Effector CD8-positive, alpha-beta T cell (primary cell): ENCODE data around the gene RABL6.
"Not testable (repeated sequence)": the region's sequence is repeated elsewhere in the genome, so short reads cannot be mapped to it uniquely, and the experiment has no call there.

ENCODE experiments used
- DNase-seq: peaks from one replicate; lab custom pipeline; 2025; lab: John Stamatoyannopoulos, UW

RABL6 gene

DNA sequence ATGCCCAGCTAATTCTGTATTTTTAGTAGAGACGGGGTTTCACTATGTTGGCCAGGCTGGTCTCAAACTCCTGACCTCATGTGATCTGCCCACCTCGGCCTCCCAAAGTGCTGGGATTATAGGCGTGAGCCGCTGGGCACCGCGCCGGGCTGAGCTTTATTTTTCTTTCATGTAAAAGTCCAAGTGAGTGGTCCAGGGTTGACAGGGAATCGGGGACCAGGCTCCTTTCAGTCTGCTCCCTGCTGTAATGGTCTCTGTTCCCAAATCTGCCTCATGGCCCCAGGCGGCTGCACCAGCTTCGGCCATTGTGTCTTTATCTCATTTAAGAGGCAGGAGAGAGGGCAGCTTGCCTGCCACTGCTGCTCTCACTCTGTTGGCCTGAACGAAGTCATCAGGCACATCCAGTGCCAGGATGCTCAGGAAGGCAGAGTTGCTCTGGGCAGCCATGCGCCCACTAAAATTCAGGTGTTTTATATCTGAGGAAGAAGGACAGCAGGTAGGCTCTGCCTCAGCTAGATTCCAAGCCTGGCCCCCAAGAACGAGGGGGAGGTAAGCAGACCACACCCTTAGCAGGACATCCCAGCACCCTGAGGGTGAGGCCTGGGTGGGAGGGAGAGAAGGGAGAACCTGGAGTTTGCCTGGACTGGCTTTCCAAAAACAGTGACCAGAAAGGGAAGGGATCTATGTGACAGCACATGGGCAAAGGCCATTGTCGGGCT lies 13.3 kb upstream of the RABL6 start:
- DNase-seq = no peak

DNA sequence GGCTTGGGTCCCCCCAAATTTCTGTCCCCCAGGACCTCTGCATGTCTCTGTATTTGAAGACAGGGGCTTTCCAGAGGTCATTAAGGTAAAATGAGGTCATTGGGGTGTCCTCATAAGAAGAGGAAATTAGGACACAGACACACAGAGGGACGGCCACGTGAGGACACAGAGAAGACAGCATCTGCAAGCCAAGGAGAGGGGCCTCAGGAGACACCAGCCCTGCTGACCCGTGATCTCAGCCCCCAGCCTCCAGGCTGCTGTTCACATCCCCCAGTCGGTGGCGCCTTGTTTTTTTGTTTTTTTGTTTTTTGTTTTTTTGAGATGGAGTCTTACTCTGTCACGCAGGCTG lies 12.8 kb upstream of the RABL6 start:
- no peak for DNase-seq

DNA sequence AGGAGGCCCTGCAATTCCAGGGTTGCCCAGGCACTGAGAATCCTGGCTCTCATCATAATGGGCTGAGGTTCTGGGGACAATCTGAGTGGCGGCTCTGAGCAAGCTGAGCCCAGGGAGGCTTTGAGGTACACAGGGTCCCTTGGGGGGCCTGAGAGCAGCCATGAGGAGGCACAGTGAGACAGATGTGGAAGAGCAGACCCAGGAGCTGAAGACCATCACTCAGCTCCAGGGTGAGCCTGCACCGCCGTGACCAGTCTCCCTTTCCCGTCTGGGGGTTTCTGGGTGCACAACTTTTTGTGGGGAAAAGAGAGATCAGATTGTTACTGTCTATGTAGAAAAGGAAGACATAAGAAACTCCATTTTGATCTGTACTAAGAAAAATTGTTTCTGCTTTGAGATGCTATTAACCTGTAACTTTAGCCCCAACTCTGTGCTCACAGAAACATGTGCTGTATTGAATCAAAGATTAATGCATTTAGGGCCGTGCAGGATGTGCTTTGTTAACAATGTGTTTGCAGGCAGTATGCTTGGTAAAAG lies 11.4 kb upstream of the RABL6 start, which contains the start of gene CCDC183:
Gene CCDC183 (plus strand): TSS at position 101 of the 537 bp plus-strand sequence. CDS start 60 bp downstream, at position 161.
- DNase-seq = no peak

DNA sequence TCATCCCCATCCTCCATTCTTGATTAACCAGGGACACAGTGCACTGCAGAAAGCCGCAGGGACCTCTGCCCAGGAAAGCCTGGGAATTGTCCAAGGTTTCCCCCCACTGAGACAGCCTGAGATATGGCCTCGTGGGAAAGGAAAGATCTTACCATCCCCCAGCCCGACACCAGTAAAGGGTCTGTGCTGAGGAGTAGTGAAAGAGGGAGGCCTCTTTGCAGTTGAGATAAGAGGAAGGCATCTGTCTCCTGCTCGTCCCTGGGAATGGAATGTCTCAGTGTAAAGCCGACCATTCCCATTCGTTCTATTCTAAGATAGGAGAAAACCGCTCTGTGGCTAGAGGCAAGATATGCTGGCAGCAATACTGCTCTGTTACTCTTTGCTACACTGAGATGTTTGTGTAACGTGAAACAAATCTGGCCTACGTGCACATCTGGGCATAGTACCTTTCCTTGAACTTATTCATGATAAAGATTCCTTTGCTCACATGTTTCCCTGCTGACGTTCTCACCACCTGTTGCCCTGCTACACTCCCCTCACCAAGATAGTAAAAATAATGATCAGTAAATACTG lies 10.9 kb upstream of the RABL6 start:
- not testable (repeated sequence) for DNase-seq

DNA sequence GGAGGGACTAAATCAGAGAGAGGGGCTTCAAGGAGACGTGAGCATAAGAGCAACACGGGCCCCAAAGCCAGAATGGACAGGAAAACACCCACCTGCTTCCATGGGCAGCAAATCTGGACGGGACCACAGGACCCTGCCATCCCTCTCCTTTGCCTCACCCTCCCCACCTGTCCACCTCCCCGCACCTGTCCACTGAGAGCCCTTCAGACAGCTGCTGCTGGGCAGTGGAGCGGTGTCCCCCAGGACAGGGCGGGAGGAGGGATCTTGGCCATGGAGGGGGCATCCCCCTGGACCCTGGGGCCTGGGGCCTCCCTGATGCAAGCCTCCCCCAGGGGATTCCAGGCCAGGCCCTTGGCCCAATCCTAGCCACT lies 9.1 kb upstream of the RABL6 start:
- no peak for DNase-seq

DNA sequence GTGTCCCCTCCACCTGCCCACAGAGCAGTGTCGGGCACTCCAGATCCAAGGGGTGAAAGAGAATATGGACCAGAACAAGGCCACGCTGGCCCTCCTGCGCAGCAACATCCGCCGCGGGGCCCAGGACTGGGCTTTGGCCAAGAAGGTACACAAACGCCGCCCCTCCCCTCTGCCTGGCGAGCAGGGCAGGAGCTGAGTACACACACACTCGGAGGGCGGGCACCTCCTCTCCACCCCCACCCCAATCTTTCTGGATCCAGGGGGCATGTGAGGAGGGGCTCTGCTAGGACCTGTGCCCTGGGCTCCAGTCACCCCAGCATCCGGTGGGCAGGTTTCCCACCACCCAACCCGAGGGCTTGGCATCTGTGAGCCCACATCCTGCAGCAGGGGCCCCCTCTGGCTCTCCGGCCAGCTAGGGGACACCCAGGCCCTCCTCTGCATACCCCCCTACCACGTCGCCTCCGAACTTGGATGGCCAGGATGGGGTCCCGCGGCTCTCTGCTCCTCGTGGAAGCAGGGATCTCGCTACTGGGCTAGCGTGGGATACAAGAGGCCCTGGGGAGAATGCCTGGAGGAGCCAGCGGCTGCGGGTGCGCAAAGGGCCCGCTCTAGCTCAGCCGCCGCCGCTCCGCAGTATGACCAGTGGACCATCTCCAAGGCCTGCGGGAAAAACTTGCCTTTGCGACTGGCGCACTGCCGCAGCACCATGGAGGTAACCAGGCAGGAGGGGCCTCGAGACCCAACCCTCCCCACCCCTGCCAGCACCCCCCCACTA lies 8.5 kb upstream of the RABL6 start:
- no peak for DNase-seq

DNA sequence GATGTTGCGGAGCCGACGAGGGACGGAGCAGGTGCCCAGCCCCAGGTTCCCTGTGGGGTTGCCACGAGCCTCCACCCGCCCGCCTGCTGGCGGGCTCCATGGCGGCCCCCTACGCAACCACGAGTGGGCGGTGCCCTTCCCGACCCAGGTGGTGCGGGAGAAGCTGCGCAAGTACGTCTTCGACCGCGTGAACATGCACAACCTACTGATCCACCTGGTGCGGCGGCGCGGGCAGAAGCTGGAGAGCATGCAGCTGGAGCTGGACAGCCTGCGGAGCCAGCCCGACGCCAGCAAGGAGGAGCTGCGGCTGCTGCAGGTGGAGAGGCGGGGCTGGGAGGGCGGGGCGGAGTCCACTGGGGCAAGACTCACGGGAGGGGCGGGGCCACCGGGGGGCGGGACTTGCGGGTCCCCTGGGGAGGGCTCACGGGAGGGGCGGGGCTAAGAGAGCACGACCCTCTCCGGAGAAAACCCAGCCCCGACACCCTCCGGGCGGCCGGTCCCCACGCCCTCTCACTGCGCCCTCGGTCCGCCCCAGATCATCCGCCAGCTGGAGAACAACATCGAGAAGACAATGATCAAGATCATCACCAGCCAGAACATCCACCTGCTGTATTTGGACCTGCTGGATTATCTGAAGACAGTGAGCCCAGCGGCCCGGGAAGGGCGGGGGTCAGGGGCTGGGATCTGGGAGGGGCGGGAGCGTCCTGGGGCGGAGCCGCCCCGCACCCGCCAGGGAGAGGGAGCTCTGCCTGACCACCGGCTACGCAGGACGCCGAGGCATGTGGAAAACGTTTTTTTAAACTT lies 7.7 kb upstream of the RABL6 start:
- DNase-seq = peak; percentile 94

DNA sequence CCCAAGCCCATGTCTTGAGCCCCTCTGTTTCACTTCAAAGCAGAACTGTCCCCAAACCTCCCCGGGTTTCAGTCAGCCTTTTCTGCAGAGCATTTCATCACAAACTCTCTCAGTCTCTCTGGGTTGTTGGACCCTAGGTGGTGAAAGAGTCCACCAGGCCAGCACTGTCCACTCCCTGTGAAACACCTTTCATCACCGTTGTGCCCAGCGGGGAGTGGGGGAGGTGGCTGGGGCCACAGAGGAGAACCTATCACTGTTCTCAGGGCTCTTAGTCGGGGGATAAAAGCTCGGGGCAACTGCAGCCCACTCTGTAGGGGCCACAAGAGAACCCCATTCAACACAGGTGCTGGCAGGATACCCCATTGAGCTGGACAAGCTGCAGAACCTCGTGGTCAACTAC lies 5.4 kb upstream of the RABL6 start:
- DNase-seq = no peak

DNA sequence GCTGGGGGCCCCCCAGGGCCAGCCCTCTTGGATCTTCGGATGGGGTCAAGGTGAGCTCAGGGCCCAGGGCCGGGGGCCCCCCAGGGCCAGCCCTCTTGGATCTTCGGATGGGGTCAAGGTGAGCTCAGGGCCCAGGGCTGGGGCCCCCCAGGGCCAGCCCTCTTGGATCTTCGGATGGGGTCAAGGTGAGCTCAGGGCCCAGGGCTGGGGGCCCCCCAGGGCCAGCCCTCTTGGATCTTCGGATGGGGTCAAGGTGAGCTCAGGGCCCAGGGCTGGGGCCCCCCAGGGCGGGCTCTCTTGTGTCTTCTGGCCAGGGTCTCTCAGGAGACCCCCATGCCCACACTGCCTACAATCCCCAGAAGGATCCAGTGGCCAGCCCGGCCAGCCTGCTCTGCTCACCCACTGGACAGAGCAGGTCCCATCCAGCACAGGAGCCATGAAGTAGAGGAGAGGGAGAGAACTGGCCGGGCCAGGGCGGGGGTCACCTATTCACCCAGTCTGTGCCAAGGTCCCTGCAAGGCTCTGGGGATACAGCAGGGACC lies 4.7 kb upstream of the RABL6 start:
- not testable (repeated sequence) for DNase-seq

DNA sequence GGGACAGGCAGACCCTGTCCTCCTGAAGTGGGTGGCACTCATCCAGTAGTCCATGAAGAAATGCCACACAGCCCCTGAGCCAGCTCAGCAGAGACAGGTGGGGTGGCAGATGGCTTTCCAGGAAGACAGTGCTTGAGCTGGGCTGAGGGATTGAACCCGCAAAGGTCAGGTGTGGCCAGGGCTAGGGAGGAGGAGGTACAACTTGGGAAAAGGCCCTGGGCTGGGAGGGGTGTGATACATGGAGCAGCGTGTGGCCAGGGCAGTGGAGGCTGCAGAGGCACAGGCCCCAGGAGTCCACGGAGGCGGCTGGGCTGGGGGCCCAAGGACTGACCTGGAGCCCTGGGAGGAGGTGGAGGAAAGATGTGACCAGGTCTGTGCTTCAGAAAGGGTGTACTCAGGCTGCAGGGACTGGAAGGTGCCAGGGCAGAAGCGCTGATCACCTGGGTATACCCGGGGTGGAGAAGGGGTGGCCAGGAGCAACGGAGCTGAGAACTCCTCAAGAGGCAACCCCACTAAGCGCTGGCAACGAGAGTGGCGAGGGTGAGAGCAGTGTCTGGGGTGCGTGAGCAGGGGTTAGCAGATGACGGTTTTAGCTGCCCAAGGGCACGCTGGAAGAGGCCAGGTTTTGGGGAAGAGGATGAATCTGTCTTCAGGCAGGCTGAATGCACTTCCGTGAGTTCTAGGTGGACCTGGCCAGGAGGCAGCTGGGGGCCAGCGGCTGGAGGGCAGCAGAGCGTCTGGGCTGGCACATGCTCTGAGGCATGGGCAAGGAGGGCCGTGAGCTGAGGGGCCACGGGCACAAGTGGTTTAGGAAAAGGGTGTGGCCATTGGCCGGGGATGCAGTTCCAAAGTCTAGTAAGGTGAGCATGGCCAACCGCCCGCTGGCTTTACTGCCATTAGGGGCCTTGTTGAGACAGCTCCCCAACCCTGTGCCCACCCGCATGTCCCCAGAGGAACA lies 3.9 kb upstream of the RABL6 start:
- no peak for DNase-seq

DNA sequence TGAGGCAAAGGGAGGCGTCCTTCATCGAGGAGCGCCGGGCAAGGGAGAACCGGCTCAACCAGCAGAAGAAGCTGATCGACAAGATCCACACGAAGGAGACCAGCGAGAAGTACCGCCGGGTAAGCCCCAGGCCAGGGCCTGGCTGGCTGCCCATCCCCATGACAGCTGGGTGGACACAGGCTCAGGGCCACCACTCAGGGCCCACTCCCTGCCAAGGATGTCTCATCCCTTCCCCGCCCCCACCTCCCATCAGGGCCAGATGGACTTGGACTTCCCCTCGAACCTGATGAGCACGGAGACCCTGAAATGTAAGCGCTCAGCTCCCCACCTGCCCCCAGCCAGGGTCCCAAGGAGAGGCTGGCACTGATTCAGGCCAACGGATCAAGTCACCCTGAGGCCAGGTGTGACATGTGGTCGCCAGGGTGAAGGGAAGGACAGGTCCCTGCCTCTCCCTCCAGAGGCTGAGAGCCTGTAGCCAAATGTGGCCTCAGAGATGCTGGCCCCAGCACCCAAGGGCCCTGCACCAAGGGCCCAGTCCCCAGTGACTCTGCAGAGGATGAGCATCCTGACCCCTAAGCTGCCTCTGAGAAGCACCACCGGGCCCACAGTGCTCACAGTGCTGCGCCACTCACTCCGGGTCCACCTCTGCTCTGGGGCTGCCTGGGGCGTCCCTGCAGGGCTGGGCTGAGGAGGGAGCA lies 3.1 kb upstream of the RABL6 start:
- no peak for DNase-seq

DNA sequence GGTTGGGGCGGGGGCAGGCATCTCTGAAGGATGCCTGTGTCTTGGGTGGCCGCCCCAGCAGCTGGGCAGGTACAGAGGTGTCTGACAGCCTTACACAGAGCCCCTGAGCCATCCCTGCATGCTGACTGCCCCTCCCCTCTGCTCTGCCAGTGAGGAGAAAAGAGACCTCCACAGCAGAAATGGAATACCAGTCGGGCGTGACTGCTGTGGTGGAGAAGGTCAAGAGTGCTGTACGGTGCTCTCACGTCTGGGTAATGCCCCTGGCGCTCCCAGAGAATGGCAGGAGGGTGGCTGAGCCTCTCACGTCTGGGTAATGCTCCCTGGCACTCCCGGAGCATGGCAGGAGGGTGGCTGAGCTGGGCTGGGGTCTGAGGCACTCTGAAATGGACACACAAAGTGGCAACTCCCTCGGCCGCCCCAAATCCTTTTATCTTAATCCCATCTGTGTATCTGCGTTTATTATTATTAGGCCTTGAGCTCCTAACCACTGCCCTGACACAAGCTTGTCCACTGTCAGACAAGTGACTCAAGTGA lies 2.5 kb upstream of the RABL6 start:
- no peak for DNase-seq

DNA sequence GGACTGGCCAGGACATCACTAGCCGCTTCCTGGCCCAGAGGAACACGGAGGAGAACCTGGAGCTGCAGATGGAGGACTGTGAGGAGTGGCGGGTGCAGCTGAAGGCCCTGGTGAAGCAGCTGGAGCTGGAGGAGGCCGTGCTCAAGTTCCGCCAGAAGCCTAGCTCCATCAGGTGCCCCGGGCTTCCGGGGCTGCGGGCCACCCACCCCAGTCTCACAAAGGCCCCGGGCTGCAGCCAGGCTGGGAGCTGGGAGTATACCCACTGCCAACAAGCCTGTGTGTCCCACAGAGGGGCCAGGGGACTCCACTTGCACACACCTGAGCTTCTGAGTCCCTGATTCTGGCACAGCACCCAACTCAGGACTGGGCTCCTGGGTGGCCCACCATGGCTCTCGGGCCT lies 1.7 kb upstream of the RABL6 start:
- DNase-seq = no peak

DNA sequence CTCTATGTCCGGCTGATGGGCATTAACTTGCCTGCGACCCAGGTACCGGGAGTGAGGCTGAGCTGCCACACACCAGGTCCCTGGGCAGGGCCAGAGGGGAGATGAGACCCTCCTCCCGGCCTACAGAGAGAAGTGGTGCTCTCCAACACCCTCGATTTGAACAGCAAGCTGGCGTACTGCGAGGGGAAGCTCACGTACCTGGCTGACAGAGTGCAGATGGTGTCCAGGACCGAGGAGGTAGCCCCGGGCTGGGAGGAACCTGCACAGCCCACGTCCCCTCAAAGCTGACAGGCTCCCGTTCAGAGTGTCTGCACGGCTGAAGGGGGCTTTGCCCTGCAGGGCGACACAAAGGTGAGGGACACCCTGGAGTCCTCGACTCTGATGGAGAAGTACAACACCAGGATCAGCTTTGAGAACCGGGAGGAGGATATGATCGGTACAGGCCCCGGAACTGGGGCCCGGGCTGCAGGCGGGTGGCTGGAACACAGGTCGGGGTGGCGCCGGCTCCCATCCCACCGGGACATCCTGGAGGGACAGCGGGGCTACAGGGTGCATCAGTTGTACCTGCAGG lies 1.0 kb upstream of the RABL6 start:
- no peak for DNase-seq

DNA sequence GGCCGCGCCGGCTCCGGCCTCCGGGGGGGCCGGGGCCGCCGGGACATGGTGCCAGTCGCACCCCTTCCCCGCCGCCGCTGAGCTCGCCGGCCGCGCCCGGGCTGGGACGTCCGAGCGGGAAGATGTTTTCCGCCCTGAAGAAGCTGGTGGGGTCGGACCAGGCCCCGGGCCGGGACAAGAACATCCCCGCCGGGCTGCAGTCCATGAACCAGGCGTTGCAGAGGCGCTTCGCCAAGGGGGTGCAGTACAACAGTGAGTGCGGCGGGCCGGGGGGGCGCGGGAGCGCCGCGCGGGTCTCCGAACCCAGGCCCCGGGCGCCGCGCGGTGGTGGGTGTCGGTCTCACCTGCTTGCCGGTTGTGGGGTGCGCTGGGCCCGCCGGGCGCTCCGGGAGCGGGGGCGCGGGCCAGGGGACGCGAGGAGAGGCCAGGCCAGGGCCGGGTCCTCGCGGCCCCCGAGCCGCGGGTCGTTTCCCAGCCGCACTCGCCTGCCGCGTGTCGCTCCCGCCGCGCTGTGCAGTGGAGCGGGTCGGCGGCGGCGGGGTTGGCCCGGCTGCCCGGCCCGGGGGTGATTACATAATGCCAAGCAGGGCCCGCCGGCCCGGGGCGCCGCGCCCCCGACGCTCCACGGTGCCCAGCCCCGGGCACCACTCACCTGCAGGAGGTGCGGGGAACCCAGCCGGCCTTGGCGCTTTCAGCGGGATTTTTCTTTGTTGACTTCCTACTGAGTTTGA lies 492 bp downstream of the RABL6 start:
- no peak for DNase-seq

DNA sequence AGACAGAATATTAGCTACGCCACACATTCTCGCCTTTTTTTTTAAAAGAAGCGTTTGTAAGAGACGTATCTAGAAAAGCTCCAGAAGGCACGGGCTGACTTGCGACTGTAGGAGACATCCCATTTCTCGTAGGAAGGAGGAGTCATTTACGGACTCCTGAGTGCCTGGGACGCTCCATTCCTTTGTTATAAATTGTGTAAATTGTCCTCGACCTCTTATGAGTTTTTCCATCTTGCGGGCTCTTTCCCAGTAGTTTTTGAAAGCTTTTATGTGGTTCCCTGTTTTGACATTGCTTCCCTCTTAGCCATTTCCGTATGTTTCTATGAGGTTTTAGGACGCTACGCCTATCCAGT lies 1.0 kb downstream of the RABL6 start:
- no peak for DNase-seq

DNA sequence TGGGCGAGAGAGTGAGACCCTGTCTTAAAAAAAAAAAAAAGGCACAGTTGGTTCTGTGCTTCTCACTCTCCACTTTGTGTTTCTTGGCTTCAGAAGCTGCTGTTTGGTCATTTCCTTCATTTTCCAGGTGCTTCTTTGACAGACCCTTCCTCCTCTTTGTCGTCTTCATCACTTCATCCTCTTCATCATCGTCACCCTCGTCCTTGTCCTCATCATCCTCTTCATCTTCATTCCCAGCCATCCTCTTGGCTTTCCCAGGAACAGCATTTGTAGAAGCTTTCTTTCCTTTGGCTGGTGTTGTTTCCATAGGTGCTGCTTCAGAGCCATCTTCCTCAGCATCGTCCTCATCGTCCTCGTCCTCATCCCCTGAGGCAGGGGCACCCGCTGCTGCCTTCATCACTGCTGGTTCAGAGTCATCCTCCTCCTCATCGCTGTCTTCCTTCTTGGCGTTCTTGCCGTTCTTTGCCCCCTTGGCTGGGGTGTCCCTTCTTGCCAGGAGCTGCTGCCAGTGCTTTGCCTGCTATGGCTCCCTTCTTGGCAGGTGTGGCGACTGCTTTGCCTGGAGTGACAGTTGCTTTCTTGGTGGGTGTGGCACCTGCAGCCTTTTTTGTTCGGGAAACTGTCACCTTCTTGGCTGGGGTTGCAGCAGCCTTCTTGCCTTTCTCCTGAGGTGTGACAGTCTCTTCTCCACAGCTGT lies 7.1 kb downstream of the RABL6 start:
- DNase-seq = no peak

DNA sequence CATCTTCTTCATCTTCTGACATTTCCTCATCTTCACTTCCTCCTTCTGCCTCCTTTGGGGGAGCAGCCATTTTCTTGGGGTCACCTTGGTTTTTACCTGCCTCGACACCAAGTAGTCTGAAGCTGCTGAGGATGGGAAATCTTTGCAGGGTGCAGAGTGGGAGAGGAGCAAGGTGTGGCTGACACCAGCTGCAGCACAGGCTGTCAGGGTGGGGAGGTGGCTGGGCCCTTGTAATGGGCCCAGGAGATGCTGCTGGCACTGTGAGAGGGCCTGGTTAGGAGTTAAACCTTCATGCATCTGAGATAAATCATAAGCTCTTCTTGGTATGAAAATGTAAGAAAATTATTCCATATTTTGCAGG lies 7.7 kb downstream of the RABL6 start:
- no peak for DNase-seq
